Esophagus squamous epithelium (tissue), 5 donors: Measurements from ENCODE around the gene CSNK1G2. TPM values are rescaled to one million over a fixed set of nuclear protein-coding genes. Genes with fewer than 3 reads are reported as not detected.
"Not testable (repeated sequence)": the region's sequence is repeated elsewhere in the genome, so short reads cannot be mapped to it uniquely, and the experiment has no call there.

Source experiments
- DNase-seq: peaks from one replicate; lab custom pipeline; 2025; lab: John Stamatoyannopoulos, UW
- H3K27ac ChIP-seq, 4 donors: fragments of 200-600 bp; sonication (generic); one replicate each; pipeline ENCODE4 v1.5.1; 2016 to 2019; ENCODE audit warnings: mild to moderate bottlenecking in 1 of 4
- H3K27me3 ChIP-seq, 4 donors: fragments of 200-600 bp; sonication (generic); 1 replicate in 3 of 4; 2 replicates in 1 of 4; pipeline versions ENCODE4 v1.5.1 to v1.6.0; 2017 to 2021; ENCODE audit warnings: antibody characterized with exemption in 1 of 4
- H3K36me3 ChIP-seq, 3 donors: fragments of 200-600 bp; sonication (generic); one replicate each; pipeline ENCODE4 v1.5.1; 2016 to 2019
- H3K4me1 ChIP-seq, 3 donors: fragments of 200-600 bp; sonication (generic); one replicate each; pipeline ENCODE4 v1.5.1; 2017 to 2019
- H3K4me3 ChIP-seq, 4 donors: fragments of 200-600 bp; sonication (generic); 1 replicate in 3 of 4; 2 replicates in 1 of 4; pipeline ENCODE4 v1.5.1; 2016 to 2019; ENCODE audit warnings: mild to moderate bottlenecking in 2 of 4, moderate library complexity in 1 of 4
- H3K9me3 ChIP-seq, 3 donors: fragments of 200-600 bp; sonication (generic); one replicate each; pipeline ENCODE4 v1.5.1; 2016 to 2019
- CTCF ChIP-seq, 6 experiments: fragments of 450-650 bp in 4 of 6; fragments of 200-600 bp in 2 of 6; sonication (generic) in 2 of 6; IDR thresholded peaks; one replicate each; pipeline ENCODE4 v1.5.1; 2016 to 2019; ENCODE audit warnings: antibody characterized with exemption in 6 of 6, mild to moderate bottlenecking in 4 of 6, moderate library complexity in 4 of 6
- POLR2A ChIP-seq, 4 donors: fragments of 450-650 bp; IDR thresholded peaks; one replicate each; pipeline ENCODE4 v1.6.1; 2017; ENCODE audit warnings: antibody characterized with exemption in 4 of 4, mild to moderate bottlenecking in 4 of 4, moderate library complexity in 3 of 4
- WGBS, 2 donors: methylation state at CpG; one replicate each; pipeline ENCODE4 v1.1.5; 2018; 5-methylcytosine and 5-hydroxymethylcytosine counted together
- intact Hi-C: fragments of 100-400 bp; cut with DNase I; formaldehyde crosslinking; loops from one replicate; pipeline ENCODE4 v1.15.0; 2022
- total RNA-seq, 4 donors: library from RNA; depleted of rRNA; stranded (reverse); fragments of >200 nt; gene quantifications; one replicate each; pipeline ENCODE4 v1.1.0, GENCODE V29; 2016
- donor health status: DM: yes; HTN: yes; CAD: no.

CSNK1G2 gene
- total RNA-seq, 4 donors from 2014 or later: 40.4 to 68.9 (median 60.3) TPM

DNA sequence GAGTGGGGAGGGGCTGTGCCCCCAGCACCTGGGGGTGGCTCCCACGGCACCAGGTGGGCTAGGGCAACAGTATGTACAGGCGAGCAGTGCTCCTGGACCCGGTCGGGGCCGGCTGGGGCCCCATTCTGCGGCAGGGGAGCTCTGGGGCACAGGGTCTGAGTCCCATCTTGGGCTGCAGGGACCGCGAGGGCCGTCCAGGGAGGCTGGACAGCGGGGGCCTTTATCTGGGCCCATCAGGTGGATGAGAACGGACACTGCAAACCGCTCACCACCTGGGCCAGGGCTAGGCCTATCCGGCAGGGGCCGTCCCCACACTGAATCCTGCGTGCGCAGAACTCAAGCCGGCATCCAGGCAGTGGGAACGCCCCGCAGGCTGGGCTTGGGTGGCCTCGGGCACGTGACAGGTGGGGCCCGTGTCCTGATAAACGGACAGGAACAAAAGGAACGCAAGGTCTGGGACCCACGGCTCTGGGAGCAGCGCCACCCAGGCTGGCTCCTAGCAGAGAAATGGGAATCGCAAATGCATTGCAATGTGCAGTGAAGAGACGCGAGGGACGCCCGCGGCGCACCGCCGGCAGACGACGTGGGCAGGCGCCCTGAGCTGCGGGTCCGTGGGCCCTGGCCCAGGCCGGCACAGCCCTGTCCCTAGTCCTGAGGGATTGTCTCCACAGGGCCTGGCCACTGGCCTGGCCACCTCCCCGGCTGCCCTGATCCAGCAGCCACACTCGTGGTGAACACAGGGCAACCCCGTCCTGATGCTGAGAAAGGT lies 44.8 kb downstream of the CSNK1G2 start:
- Histone ChIP-seq H3K27ac (no peak overlapping the region), H3K36me3 (peaks cover 51 to 100% (median 54%) of the 10 kb centered on the region in 3 donors), H3K27me3 (no peaks in the 10 kb centered on the region), H3K4me1 (no peaks in the 10 kb centered on the region), H3K4me3 (no peak overlapping the region), H3K9me3 (no peaks in the 10 kb centered on the region)
- no peak for DNase-seq
- intact Hi-C loops: no loop called here
- 36 to 93% methylated on average over 5 to 9 of the region's 44 CpGs for WGBS, 2 donors
- TF ChIP-seq POLR2A (IDR thresholded peaks at IDR 0.05): no peak
- TF ChIP-seq CTCF (IDR thresholded peaks at IDR 0.05): no peak

- H3K36me3 ChIP-seq: peaks cover 50 to 100% (median 52%) of the 10 kb centered on the region in 3 donors
- no peak for DNase-seq
- intact Hi-C loops: no loop called here
- H3K27me3 ChIP-seq: no peaks in the 10 kb centered on the region
- 88 to 92% methylated on average over 13 to 20 of the region's 42 CpGs for WGBS, 2 donors
- H3K9me3 ChIP-seq: no peaks in the 10 kb centered on the region
- H3K4me1 ChIP-seq: no peaks in the 10 kb centered on the region
- TF ChIP-seq POLR2A (IDR thresholded peaks at IDR 0.05) (no peak), CTCF (IDR thresholded peaks at IDR 0.05) (no peak)
- no peak overlapping the region for H3K4me3 ChIP-seq
- no peak overlapping the region for H3K27ac ChIP-seq
These were observed 45.6 kb downstream of the CSNK1G2 start for GRCh38 chr19:1986357-1987162.

- 79 to 80% methylated on average over 6 to 12 of the region's 42 CpGs for WGBS, 2 donors
- Histone ChIP-seq H3K36me3 (peaks cover 50 to 100% (median 52%) of the 10 kb centered on the region in 3 donors), H3K27ac (no peak overlapping the region), H3K4me3 (no peak overlapping the region), H3K27me3 (no peaks in the 10 kb centered on the region), H3K4me1 (no peaks in the 10 kb centered on the region), H3K9me3 (no peaks in the 10 kb centered on the region)
- TF ChIP-seq POLR2A (IDR thresholded peaks at IDR 0.05): no peak
- no peak for TF ChIP-seq CTCF (IDR thresholded peaks at IDR 0.05)
- no peak for DNase-seq
- intact Hi-C loops: no loop called here
These were observed 46.5 kb downstream of the CSNK1G2 start for GRCh38 chr19:1987197-1988187.

DNA sequence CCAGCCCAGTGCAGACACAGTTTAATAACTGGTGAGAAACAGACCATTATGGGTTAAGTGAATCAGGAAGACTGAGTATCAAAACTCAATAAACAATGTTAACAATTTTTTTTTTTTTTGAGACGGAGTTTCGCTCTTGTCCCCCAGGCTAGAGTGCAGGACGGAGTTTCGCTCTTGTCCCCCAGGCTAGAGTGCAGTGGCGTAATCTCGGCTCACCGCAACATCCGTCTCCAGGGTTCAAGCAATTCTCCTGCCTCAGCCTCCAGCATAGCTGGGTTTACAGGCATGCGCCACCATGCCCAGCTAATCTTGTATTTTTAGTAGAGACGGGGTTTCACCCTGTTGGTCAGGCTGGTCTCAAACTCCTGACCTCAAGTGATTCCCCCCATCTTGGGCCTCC lies 47.5 kb downstream of the CSNK1G2 start:
- H3K4me1 ChIP-seq, DNase-seq, intact Hi-C loops, H3K27me3 ChIP-seq, H3K27ac ChIP-seq, H3K4me3 ChIP-seq, H3K9me3 ChIP-seq: not testable (repeated sequence)
- WGBS, 2 donors: 78 to 89% methylated on average over 10 of the region's 10 CpGs
- peaks cover 52 to 100% (median 56%) of the 10 kb centered on the region in 3 donors for H3K36me3 ChIP-seq
